Renal cortical epithelial cell (primary cell): ENCODE results near the gene ZBTB12. TPM values are rescaled to one million over a fixed set of nuclear protein-coding genes. Genes with fewer than 3 reads are reported as not detected.
A peak's percentile ranks its signal among the peaks of the same experiment; 100 is the strongest.

Experiments
- DNase-seq: peaks from one replicate; pipeline ENCODE4 v3.0.0-alpha.2; 2011; ENCODE audit warnings: low read depth
- total RNA-seq: library from RNA; depleted of rRNA; stranded (reverse); fragments of >200 nt; gene quantifications from 2 replicates; pipeline ENCODE4 v1.2.3, GENCODE V29; 2014

The ZBTB12 gene
- total RNA-seq, 1 donor from 2014 or later: 5.9 TPM

- DNase-seq: peak; percentile 53
Measured at GRCh38 chr6:31897612-31898382, 4.1 kb downstream of the ZBTB12 start, which contains the start of gene EHMT2. TSS of gene EHMT2 (minus strand) at chr6:31897698. CDS start at chr6:31897677, 21 bp downstream.

- DNase-seq: no peak
Measured at GRCh38 chr6:31896856-31897611, 4.9 kb downstream of the ZBTB12 start.

GRCh38 chr6:31896493-31896855, 5.4 kb downstream of the ZBTB12 start:
- no peak for DNase-seq

- DNase-seq: peak; percentile 42
Measured at GRCh38 chr6:31892821-31893220, 9.1 kb downstream of the ZBTB12 start.

- no peak for DNase-seq
Measured at GRCh38 chr6:31889331-31889972, 12.4 kb downstream of the ZBTB12 start.

GRCh38 chr6:31888276-31889258, 13.3 kb downstream of the ZBTB12 start:
- DNase-seq: no peak

GRCh38 chr6:31887173-31888007, 14.5 kb downstream of the ZBTB12 start:
- no peak for DNase-seq

- DNase-seq: no peak
Measured at GRCh38 chr6:31886541-31886991, 15.3 kb downstream of the ZBTB12 start.

- DNase-seq: no peak
Measured at GRCh38 chr6:31884528-31885035, 17.3 kb downstream of the ZBTB12 start.

- no peak for DNase-seq
Measured at GRCh38 chr6:31883676-31884075, 18.2 kb downstream of the ZBTB12 start.

- DNase-seq: peak; percentile 43
Measured at GRCh38 chr6:31882344-31882743, 19.5 kb downstream of the ZBTB12 start.

GRCh38 chr6:31881136-31881859, 20.6 kb downstream of the ZBTB12 start:
- DNase-seq: no peak

- no peak for DNase-seq
Measured at GRCh38 chr6:31880616-31881015, 21.3 kb downstream of the ZBTB12 start.

GRCh38 chr6:31879901-31880300, 22.0 kb downstream of the ZBTB12 start:
- DNase-seq: no peak

GRCh38 chr6:31879143-31879542, 22.7 kb downstream of the ZBTB12 start:
- no peak for DNase-seq

GRCh38 chr6:31878726-31879125, 23.2 kb downstream of the ZBTB12 start, which contains the start of gene SLC44A4:
TSS of gene SLC44A4 (minus strand) at chr6:31878997. CDS start at chr6:31878980, 17 bp downstream.
- no peak for DNase-seq

- DNase-seq: no peak
Measured at GRCh38 chr6:31878222-31878621, 23.7 kb downstream of the ZBTB12 start.

- DNase-seq: peak; percentile 38
Measured at GRCh38 chr6:31877651-31878161, 24.2 kb downstream of the ZBTB12 start.

- DNase-seq: no peak
Measured at GRCh38 chr6:31877125-31877650, 24.7 kb downstream of the ZBTB12 start.
